Adrenal gland (tissue), 5 donors: ENCODE measurements around the gene ATL1.

Experiments
- CTCF ChIP-seq, 6 experiments: fragments of 450-650 bp in 4 of 6; fragments of 200-600 bp in 2 of 6; sonication (generic) in 1 of 6; IDR thresholded peaks; 1 replicate in 5 of 6; 2 replicates in 1 of 6; pipeline versions ENCODE4 v1.5.1 to v1.8.0; 2016 to 2021; ENCODE audit warnings: antibody characterized with exemption in 6 of 6, mild to moderate bottlenecking in 2 of 6, moderate library complexity in 1 of 6
- POLR2A ChIP-seq, 2 donors: fragments of 450-650 bp; IDR thresholded peaks; one replicate each; pipeline ENCODE4 v1.6.1; 2017; ENCODE audit warnings: antibody characterized with exemption in 2 of 2, mild to moderate bottlenecking in 2 of 2, moderate library complexity in 1 of 2
- donor health status: DM: no; HTN: no; CAD: no.

GRCh38 chr14:50659327-50659974, 99.5 kb downstream of the ATL1 start:
- TF ChIP-seq CTCF (IDR thresholded peaks at IDR 0.05) (no peak), POLR2A (IDR thresholded peaks at IDR 0.05) (no peak)
